Measurements from ENCODE around the gene IQCH. TPM values are rescaled to one million over a fixed set of nuclear protein-coding genes. Genes with fewer than 3 reads are reported as not detected.

IQCH gene
- polyA plus RNA-seq, 3 donors = 0.03 TPM; not detected in 2

- no peak overlapping the region for H2AFZ ChIP-seq (ENCODE audit: insufficient read depth, low read depth, low read length, poor library complexity, severe bottlenecking)
- H3K36me3 Mint-ChIP-seq = peaks cover 20 to 31% of the 10 kb centered on the region in 2 donors
- intact Hi-C loops (cut with micrococcal nuclease) = no loop called here
- no peak overlapping the region for H3K4me3 Mint-ChIP-seq
- no peak overlapping the region for H3K9ac ChIP-seq (ENCODE audit: insufficient read depth, low read length, poor library complexity, severe bottlenecking)
- H3K36me3 ChIP-seq (replicated peaks in 1 of 2; ENCODE audit: control insufficient read depth in 1 of 2, insufficient read depth in 2 of 2, low read length in 2 of 2) = peaks cover 3 to 23% of the 10 kb centered on the region in 2 donors
- H3K9me3 ChIP-seq (replicated peaks in 1 of 2; ENCODE audit: control insufficient read depth in 1 of 2, insufficient read depth in 1 of 2, low read length in 2 of 2) = no peaks in the 10 kb centered on the region
- TF ChIP-seq CTCF (IDR thresholded peaks at IDR 0.05) = no peak
- H3K4me1 Mint-ChIP-seq = peaks cover 11% of the 10 kb centered on the region
- H3K27me3 Mint-ChIP-seq (ENCODE audit: low read depth in 3 of 3) = no peaks in the 10 kb centered on the region
- H4K20me1 ChIP-seq (ENCODE audit: insufficient read depth, low read length) = no peaks in the 10 kb centered on the region
- H3K4me3 ChIP-seq (replicated peaks in 1 of 3; ENCODE audit: low read depth in 2 of 3, low read length in 3 of 3) = no peak overlapping the region
- no peaks in the 10 kb centered on the region for H3K9me3 Mint-ChIP-seq
- no peak overlapping the region for H3K4me2 ChIP-seq (replicated peaks; ENCODE audit: extremely low read depth, low read length, poor library complexity, severe bottlenecking)
- no peaks in the 10 kb centered on the region for H3K27me3 ChIP-seq (ENCODE audit: control insufficient read depth in 2 of 2, insufficient read depth in 2 of 2, low read length in 2 of 2)
- no peak overlapping the region for H3K27ac ChIP-seq (ENCODE audit: low read depth in 1 of 2, low read length in 2 of 2)
- 100% methylated on average over 3 of the region's 3 CpGs for WGBS (ENCODE audit: insufficient coverage)
- H3K27ac Mint-ChIP-seq = no peak overlapping the region
- H3K4me1 ChIP-seq (ENCODE audit: control insufficient read depth in 1 of 2, insufficient read depth in 2 of 2, low read length in 2 of 2) = peaks cover 9 to 13% of the 10 kb centered on the region in 2 donors
- DNase-seq = no peak
- H3K79me2 ChIP-seq (ENCODE audit: insufficient read depth, low read length) = no peaks in the 10 kb centered on the region
These were observed 260.5 kb downstream of the IQCH start for GRCh38 chr15:67515090-67515489.

GRCh38 chr15:67515557-67515956 lies 261.0 kb downstream of the IQCH start:
- peaks cover 3 to 23% of the 10 kb centered on the region in 2 donors for H3K36me3 ChIP-seq (replicated peaks in 1 of 2; ENCODE audit: control insufficient read depth in 1 of 2, insufficient read depth in 2 of 2, low read length in 2 of 2)
- no peak for TF ChIP-seq CTCF (IDR thresholded peaks at IDR 0.05)
- peaks cover 11% of the 10 kb centered on the region for H3K4me1 Mint-ChIP-seq
- no peak overlapping the region for H3K27ac ChIP-seq (ENCODE audit: low read depth in 1 of 2, low read length in 2 of 2)
- H3K4me2 ChIP-seq (replicated peaks; ENCODE audit: extremely low read depth, low read length, poor library complexity, severe bottlenecking) = no peak overlapping the region
- no peaks in the 10 kb centered on the region for H3K9me3 Mint-ChIP-seq
- peaks cover 13 to 17% of the 10 kb centered on the region in 2 donors for H3K4me1 ChIP-seq (ENCODE audit: control insufficient read depth in 1 of 2, insufficient read depth in 2 of 2, low read length in 2 of 2)
- no peaks in the 10 kb centered on the region for H3K9me3 ChIP-seq (replicated peaks in 1 of 2; ENCODE audit: control insufficient read depth in 1 of 2, insufficient read depth in 1 of 2, low read length in 2 of 2)
- no peaks in the 10 kb centered on the region for H4K20me1 ChIP-seq (ENCODE audit: insufficient read depth, low read length)
- WGBS (ENCODE audit: insufficient coverage) = no CpG with 5 or more reads among the region's 2 CpGs
- no peak for DNase-seq
- H3K36me3 Mint-ChIP-seq = peaks cover 20 to 31% of the 10 kb centered on the region in 2 donors
- no peaks in the 10 kb centered on the region for H3K27me3 Mint-ChIP-seq (ENCODE audit: low read depth in 3 of 3)
- H3K9ac ChIP-seq (ENCODE audit: insufficient read depth, low read length, poor library complexity, severe bottlenecking) = no peak overlapping the region
- no peak overlapping the region for H2AFZ ChIP-seq (ENCODE audit: insufficient read depth, low read depth, low read length, poor library complexity, severe bottlenecking)
- H3K4me3 Mint-ChIP-seq = no peak overlapping the region
- H3K79me2 ChIP-seq (ENCODE audit: insufficient read depth, low read length) = no peaks in the 10 kb centered on the region
- intact Hi-C loops (cut with micrococcal nuclease) = no loop called here
- H3K27ac Mint-ChIP-seq = no peak overlapping the region
- H3K27me3 ChIP-seq (ENCODE audit: control insufficient read depth in 2 of 2, insufficient read depth in 2 of 2, low read length in 2 of 2) = no peaks in the 10 kb centered on the region
- H3K4me3 ChIP-seq (replicated peaks in 1 of 3; ENCODE audit: low read depth in 2 of 3, low read length in 3 of 3) = no peak overlapping the region
